CD4-positive, alpha-beta T cell treated with Interferon gamma for 1 hour (primary cell): ENCODE data around the gene TBRG1.
"Not testable (repeated sequence)": the region's sequence is repeated elsewhere in the genome, so short reads cannot be mapped to it uniquely, and the experiment has no call there.

ENCODE experiments used
- DNase-seq: peaks from one replicate; pipeline ENCODE4 v3.0.0-alpha.2; 2020

TBRG1 gene, protein sequence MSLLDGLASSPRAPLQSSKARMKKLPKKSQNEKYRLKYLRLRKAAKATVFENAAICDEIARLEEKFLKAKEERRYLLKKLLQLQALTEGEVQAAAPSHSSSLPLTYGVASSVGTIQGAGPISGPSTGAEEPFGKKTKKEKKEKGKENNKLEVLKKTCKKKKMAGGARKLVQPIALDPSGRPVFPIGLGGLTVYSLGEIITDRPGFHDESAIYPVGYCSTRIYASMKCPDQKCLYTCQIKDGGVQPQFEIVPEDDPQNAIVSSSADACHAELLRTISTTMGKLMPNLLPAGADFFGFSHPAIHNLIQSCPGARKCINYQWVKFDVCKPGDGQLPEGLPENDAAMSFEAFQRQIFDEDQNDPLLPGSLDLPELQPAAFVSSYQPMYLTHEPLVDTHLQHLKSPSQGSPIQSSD

GRCh38 chr11:124622531-124623451 lies at the start of gene TBRG1:
Gene TBRG1, plus strand, starts transcription at chr11:124622864. Its CDS starts 220 bp downstream, at chr11:124623084.
- DNase-seq, result peak; percentile 84

DNA sequence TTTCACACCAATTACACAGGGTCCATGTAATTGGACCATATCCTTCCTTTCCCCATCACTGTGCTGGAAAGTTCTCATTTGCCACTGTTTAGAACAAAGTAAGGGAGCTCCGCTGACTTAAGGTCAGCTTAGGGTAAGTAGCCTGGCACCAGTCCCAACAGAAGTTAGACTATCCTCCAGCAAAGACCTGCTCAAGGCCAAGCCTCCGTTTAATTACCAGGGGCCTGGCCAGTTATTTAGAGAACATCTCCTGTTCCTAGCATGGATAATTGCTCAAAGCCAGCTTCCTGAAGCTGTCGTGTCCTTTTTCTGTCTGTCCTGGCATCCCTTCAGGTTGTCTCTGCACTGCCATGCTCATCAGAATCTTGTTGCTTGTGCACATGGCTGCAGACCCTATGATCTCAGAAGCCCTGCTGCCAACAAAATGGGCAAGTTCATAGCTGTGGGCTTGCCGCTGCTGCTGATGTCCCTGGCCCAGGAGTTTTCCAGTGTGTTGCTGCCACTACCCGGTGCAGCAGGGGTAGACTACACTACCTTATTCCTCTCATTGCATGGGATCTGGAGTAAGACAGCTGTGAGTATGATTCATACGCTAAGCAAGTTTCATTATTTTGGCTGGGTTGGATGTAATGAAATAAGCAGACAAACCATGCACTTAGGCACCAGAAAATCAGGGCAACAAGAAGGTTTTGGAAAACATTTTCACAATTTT lies 44.8 kb upstream of the TBRG1 start:
- no peak for DNase-seq

DNA sequence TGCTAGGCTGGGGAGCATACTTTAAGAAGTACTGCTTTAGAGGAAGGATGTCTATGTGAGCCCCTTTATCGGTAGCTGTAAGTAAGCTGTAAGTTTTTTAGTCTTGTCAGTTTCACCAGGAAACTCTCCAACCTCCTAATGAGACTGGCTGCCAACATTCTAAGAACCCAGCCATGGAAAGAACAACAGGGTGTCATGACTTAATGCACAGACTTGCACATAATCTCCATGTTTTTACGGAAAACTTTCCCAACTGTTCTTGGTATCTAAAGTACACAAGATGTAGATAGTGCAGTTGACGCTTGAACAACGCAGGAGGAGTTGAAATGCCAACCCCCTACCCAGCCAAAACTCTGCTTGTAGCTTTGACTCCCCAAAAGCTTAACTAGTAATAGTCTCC lies 43.9 kb upstream of the TBRG1 start:
- no peak for DNase-seq

DNA sequence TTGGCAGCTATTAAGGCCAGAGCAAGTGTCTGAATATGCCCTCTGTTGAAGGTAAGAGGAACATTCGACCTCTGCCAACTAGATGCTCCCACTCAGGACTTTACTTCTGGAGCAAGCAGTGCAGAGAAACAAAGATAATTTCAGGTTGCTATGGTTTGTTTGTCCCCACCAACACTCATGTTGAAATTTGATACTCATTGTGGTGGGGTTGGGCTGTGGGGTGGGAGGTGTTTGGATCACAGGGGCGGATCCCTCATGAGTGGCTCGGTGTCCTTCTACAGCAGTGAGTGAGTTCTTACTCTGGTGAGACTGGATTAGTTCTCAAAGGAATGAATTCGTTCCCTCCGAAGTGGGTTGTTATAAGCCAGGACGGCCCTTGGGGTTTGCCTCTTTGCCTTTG lies 40.8 kb upstream of the TBRG1 start:
- DNase-seq, result no peak

GRCh38 chr11:124582565-124582964 lies 40.1 kb upstream of the TBRG1 start:
- no peak for DNase-seq

GRCh38 chr11:124583781-124584180 lies 38.9 kb upstream of the TBRG1 start:
- DNase-seq, result no peak

GRCh38 chr11:124584681-124585372 lies 37.8 kb upstream of the TBRG1 start:
- no peak for DNase-seq

DNA sequence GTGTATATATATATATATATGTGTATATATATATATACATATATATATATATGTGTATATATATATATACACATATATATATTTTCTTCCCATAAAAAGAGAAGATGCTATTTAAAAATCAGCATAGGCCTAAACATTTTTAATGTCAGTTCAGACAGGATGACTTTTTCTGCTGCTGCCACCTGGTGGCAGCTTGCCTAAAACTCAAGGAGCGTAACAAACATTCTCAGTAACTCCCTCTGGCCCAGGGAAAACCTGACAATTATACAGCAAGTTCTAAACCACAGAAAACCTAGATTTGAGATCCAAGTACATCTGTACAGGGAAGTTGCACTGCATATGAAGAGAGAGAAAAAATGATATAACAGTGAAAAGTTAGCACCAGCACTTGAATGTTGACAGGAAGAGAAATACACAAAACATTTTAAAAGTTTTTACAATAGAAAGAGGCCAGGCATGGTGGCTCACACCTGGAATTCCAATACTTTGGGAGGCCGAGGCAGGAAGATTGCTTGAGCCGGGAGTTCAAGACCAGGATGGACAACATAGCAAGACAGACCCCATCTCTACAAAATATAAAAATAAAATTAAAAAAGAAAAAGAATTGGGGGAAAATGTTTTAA lies 36.3 kb upstream of the TBRG1 start:
- DNase-seq, result peak; percentile 22

- DNase-seq, result no peak
Measured at GRCh38 chr11:124591430-124591829, 31.2 kb upstream of the TBRG1 start.

GRCh38 chr11:124592627-124593026 lies 30.0 kb upstream of the TBRG1 start:
- DNase-seq, result no peak

- DNase-seq, result no peak
Measured at GRCh38 chr11:124595302-124595701, 27.4 kb upstream of the TBRG1 start.

- DNase-seq, result no peak
Measured at GRCh38 chr11:124597626-124598025, 25.0 kb upstream of the TBRG1 start.

DNA sequence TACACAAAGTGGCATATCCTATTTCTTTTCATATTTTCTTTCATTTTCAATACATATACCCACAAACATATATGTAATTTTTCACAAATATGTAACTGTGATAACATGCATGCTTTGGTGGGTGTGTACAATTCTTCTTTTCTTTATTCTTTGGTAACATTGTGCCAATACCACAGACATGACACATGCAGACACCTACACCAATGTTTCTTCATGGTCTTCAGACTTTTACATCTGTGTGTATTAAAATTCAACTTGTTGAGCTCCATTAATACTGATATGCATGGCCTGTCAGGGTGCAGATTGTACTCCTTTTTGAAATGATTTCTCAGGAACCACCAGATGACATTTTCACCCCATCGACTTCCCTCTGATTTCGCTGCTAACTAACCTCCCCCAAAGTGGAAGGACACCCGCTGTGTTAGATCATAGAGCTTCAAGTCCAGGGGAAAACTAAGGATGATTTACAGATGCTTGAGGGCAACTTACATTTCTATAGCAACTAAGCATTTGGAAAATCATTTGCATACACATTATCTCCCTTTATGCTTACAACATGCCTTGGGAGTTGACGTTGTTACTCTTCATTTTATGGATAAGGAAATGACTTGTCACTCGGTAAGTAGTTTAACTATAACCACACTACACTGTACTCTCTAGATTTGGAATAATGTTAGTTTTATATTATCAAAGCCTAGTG lies 21.9 kb upstream of the TBRG1 start:
- no peak for DNase-seq

- DNase-seq, result no peak
Measured at GRCh38 chr11:124602193-124602592, 20.5 kb upstream of the TBRG1 start.

GRCh38 chr11:124602723-124603122 lies 19.9 kb upstream of the TBRG1 start:
- not testable (repeated sequence) for DNase-seq

- DNase-seq, result no peak
Measured at GRCh38 chr11:124605719-124606118, 16.9 kb upstream of the TBRG1 start.

DNA sequence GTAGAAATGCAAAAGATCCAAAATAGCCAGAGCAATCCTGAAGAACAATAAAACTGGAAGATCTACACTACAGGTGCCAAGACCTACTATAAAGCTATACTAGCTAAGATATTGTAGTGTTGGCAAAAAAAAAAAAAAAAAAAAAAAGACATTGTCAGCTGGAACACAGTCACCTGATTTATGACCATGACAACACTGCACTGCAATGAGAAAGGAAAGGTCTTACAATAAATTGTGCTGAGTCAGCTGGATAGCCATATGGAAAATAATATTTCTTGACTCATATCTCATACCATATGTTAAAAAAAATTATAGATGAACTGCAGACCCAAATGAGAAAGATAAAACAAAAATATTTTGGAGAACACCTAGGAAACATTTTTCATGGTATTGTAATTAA lies 14.5 kb upstream of the TBRG1 start:
- DNase-seq, result no peak

DNA sequence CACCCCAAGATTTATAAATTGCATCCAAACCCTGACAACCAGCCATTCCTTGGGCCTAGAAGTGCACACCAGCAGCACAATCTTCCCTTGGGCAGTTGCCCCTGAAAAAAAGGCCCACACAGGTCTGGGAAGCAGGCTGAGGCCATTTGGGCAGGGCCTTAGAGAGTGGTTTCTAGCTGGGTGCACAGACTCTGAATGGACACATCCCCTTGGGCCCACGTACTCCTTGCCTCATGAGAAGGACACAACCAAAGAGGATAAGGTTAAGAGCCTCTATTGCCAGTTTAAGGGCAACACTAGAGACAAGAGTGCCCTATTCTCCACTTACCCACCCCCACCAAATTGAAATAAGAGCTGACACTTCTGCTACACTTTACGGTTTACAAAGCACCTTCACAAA lies 12.4 kb upstream of the TBRG1 start:
- no peak for DNase-seq

GRCh38 chr11:124611064-124611463 lies 11.6 kb upstream of the TBRG1 start, which contains the start of gene PANX3:
Gene PANX3, plus strand, starts transcription at chr11:124611428. Its CDS starts 129 bp downstream, at chr11:124611557.
- no peak for DNase-seq

GRCh38 chr11:124612045-124612444 lies 10.6 kb upstream of the TBRG1 start:
- DNase-seq, result no peak

DNA sequence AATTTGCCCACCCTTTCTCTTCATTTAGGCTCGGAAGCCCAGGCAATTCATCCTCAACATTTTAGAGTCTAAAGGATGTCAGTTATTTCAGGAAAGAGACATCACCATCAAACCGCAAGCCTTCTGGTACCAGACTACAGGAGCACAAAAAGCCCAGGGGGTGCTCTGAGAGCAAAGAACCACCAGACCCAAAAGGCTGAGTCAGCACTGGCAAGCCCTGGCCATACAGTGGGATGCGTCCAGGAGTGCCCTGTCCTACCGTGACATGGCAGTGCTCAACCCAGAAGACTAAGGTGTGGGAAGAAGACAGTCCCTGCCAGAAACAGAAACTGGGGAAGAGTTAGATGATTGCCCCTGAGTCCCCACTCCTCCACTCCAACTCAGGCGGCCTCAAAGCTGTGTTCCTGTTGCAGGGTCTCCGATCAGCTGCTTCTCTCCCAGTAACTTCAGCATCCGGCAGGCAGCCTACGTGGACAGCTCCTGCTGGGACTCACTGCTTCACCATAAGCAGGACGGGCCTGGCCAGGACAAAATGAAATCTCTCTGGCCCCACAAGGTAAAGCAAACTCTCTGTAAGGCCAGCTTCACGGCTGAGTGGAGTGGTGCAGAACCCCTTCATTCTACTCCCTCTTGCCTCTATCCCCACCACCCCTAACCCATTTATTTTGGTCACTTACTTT lies 10.0 kb upstream of the TBRG1 start:
- no peak for DNase-seq
